Spleen (tissue), 7 donors: Measurements from ENCODE around the gene LRP1B.

Experiments
- CTCF ChIP-seq, 11 experiments: fragments of 200-600 bp in 7 of 11; fragments of 450-650 bp in 4 of 11; sonication (generic) in 4 of 11; IDR thresholded peaks in 8 of 11; conservative IDR thresholded peaks in 3 of 11; 1 replicate in 7 of 11; 2 replicates in 4 of 11; pipeline versions ENCODE4 v1.4.0 to v1.8.0; 2016 to 2021; ENCODE audit warnings: antibody characterized with exemption in 11 of 11, inconsistent platforms in 4 of 11, mild to moderate bottlenecking in 1 of 11
- POLR2A ChIP-seq, 3 donors: fragments of 450-650 bp; IDR thresholded peaks; one replicate each; pipeline ENCODE4 v1.5.1; 2017; ENCODE audit warnings: antibody characterized with exemption in 3 of 3, mild to moderate bottlenecking in 1 of 3
- POLR2AphosphoS5 ChIP-seq, 3 donors: sonication (generic); formaldehyde crosslinking; IDR thresholded peaks; one replicate each; pipeline ENCODE4 v1.5.1; 2017; ENCODE audit warnings: antibody characterized with exemption in 3 of 3
- donor health status: DM: no; HTN: no; CAD: no; lungs with moderate emphysema.
- donor health status: DM: no; HTN: no; CAD: no.
- donor health status: DM: no; HTN: no; CAD: no.

DNA sequence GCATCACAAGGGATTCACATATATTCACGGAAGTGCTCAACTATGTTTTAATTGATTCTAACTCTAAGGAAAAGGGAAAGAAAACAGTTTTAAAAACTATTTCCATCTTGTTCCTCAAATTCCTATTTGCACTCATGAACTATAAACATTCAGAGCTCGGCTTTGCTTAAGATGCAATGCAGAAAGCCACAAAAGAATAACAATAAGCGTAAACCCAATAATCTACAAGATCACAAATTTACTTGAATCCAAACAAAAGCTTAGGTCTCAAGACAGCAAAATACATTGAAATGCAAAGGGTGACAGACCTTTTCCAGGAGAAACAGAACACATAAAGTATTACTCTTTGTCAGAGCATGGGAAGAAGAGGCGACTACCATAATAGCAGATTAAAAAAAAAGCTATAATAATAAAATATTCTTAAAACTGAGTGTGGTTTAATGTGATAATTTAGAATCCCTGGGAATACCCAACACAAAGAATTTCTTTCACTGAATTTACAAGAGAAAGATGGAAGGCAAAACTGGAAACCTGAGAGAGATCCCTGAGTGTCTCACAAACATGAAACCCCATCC lies 1094.9 kb downstream of the LRP1B start:
- TF ChIP-seq CTCF (IDR thresholded peaks at IDR 0.05 in 8 of 11, conservative IDR thresholded peaks at IDR 0.05 in 3 of 11), result no peak
- TF ChIP-seq POLR2A (IDR thresholded peaks at IDR 0.05), result no peak
- no peak for TF ChIP-seq POLR2AphosphoS5 (IDR thresholded peaks at IDR 0.05)
